ENCODE measurements around the gene MAP4. TPM values are rescaled to one million over a fixed set of nuclear protein-coding genes. Genes with fewer than 3 reads are reported as not detected.

MAP4 gene
- polyA plus RNA-seq, 2 of the 4 experiments (the other 2 are of a cell fraction) = 77.7 to 98.5 TPM

- DNase-seq (ENCODE audit: low read depth in 1 of 2, low spot score in 1 of 2) = no peak
- H3K9me3 ChIP-seq = no peaks in the 10 kb centered on the region
- ChIA-PET POLR2A (no interaction called here), CTCF (interaction anchor here (1.1 to 1.8 kb wide), 2 partner anchors 9 to 250 kb away, joined by 3 to 7 read pairs; no protein-coding TSS in a partner anchor)
- no peak overlapping the region for H3K4me2 ChIP-seq
- H3K4me1 ChIP-seq = no peaks in the 10 kb centered on the region
- no peak for FAIRE-seq
- TF ChIP-seq HDAC2 (IDR thresholded peaks at IDR 0.05) (no peak), PBX3 (IDR thresholded peaks at IDR 0.05) (no peak), HOXA7 (CRISPR knock-in tag; IDR thresholded peaks at IDR 0.05) (no peak), NR3C1 (IDR thresholded peaks at IDR 0.05) (no peak), SREBF2 (IDR thresholded peaks at IDR 0.05) (no peak), ZNF302 (CRISPR knock-in tag; IDR thresholded peaks at IDR 0.05) (no peak), CHD4 (IDR thresholded peaks at IDR 0.05; ENCODE audit: borderline replicate concordance) (no peak), ATOH8 (CRISPR knock-in tag; IDR thresholded peaks at IDR 0.05; ENCODE audit: low read depth) (no peak), RCOR1 (IDR thresholded peaks at IDR 0.05; ENCODE audit: low read depth, low read length) (no peak), HOXB5 (CRISPR knock-in tag; IDR thresholded peaks at IDR 0.05) (no peak)
- 87% methylated on average over 7 of the region's 7 CpGs for WGBS (ENCODE audit: missing lambda C conversion rate)
- H3K27ac ChIP-seq = no peak overlapping the region
- no peak for ATAC-seq
- H3K4me3 ChIP-seq = no peak overlapping the region
Observed at GRCh38 chr3:47901280-47901833, 114.9 kb downstream of the MAP4 start.

- CTCF ChIA-PET = interaction anchor here (0.6 to 0.7 kb wide), 2 partner anchors 9 to 70 kb away, joined by 3 read pairs; no protein-coding TSS in a partner anchor
- Histone ChIP-seq H3K4me3 (no peak overlapping the region), H3K27ac (no peak overlapping the region), H3K9me3 (no peaks in the 10 kb centered on the region), H3K4me2 (no peak overlapping the region), H3K4me1 (no peaks in the 10 kb centered on the region)
- POLR2A ChIA-PET = no interaction called here
- WGBS (ENCODE audit: missing lambda C conversion rate) = 92% methylated on average over 3 of the region's 3 CpGs
- FAIRE-seq = no peak
- DNase-seq (ENCODE audit: low read depth in 1 of 2, low spot score in 1 of 2) = no peak
- ATAC-seq = no peak
- TF ChIP-seq NR3C1 (IDR thresholded peaks at IDR 0.05) = no peak
- no peak for TF ChIP-seq REST (IDR thresholded peaks at IDR 0.05)
- TF ChIP-seq ESRRA (IDR thresholded peaks at IDR 0.05; ENCODE audit: borderline replicate concordance, low read length) = no peak
- TF ChIP-seq BCL3 (IDR thresholded peaks at IDR 0.05) = no peak
- no peak for TF ChIP-seq SMC3 (IDR thresholded peaks at IDR 0.05)
- TF ChIP-seq HOXB5 (CRISPR knock-in tag; IDR thresholded peaks at IDR 0.05) = no peak
Observed at GRCh38 chr3:47899495-47900108, 116.6 kb downstream of the MAP4 start.

GRCh38 chr3:47897954-47898353, 118.3 kb downstream of the MAP4 start:
- Histone ChIP-seq H3K27ac (no peak overlapping the region), H3K9me3 (no peaks in the 10 kb centered on the region), H3K4me3 (no peak overlapping the region), H3K4me1 (no peaks in the 10 kb centered on the region), H3K4me2 (no peak overlapping the region)
- ATAC-seq (no peak), DNase-seq (ENCODE audit: low read depth in 1 of 2, low spot score in 1 of 2) (no peak), FAIRE-seq (no peak)
- TF ChIP-seq MAX (IDR thresholded peaks at IDR 0.05) = no peak
- TF ChIP-seq CBX2 (IDR thresholded peaks at IDR 0.05; ENCODE audit: borderline replicate concordance, low read depth) = no peak
- no peak for TF ChIP-seq MAZ (IDR thresholded peaks at IDR 0.05; ENCODE audit: borderline replicate concordance, low read depth, low read length)
- TF ChIP-seq FOSB (CRISPR knock-in tag; IDR thresholded peaks at IDR 0.05) = no peak
- no peak for TF ChIP-seq EP300 (IDR thresholded peaks at IDR 0.05)
- TF ChIP-seq RCOR1 (IDR thresholded peaks at IDR 0.05; ENCODE audit: low read depth, low read length) = no peak
- no peak for TF ChIP-seq REST (IDR thresholded peaks at IDR 0.05)
- no peak for TF ChIP-seq HDAC2 (IDR thresholded peaks at IDR 0.05)
- no peak for TF ChIP-seq ZNF302 (CRISPR knock-in tag; IDR thresholded peaks at IDR 0.05)
- no peak for TF ChIP-seq CBX8 (IDR thresholded peaks at IDR 0.05)
- no peak for TF ChIP-seq NFE2L2 (conservative IDR thresholded peaks at IDR 0.05; ENCODE audit: low read length)
- CTCF ChIA-PET = no interaction called here
- POLR2A ChIA-PET = no interaction called here
- WGBS (ENCODE audit: missing lambda C conversion rate) = 86% methylated on average over 3 of the region's 3 CpGs

All from A549 (cell line).